ENCODE measurements around the gene NMRK2.
"Not testable (repeated sequence)": the region's sequence is repeated elsewhere in the genome, so short reads cannot be mapped to it uniquely, and the experiment has no call there.

- not testable (repeated sequence) for TF ChIP-seq EZH2 (IDR thresholded peaks at IDR 0.05; ENCODE audit: borderline replicate concordance, low read depth, low read length, poor library complexity, severe bottlenecking); CTCF (conservative IDR thresholded peaks at IDR 0.05; ENCODE audit: low read depth, low read length)
Observed at GRCh38 chr19:3967983-3968382, 35.1 kb downstream of the NMRK2 start.

All from A673 (cell line).